ENCODE data around the gene ST7. TPM values are rescaled to one million over a fixed set of nuclear protein-coding genes. Genes with fewer than 3 reads are reported as not detected.

The ST7 gene
- total and polyA plus RNA-seq, 2 donors (not counting 1 experiment from before 2014, with no cell fraction given) = 20.0 to 28.6 TPM

DNA sequence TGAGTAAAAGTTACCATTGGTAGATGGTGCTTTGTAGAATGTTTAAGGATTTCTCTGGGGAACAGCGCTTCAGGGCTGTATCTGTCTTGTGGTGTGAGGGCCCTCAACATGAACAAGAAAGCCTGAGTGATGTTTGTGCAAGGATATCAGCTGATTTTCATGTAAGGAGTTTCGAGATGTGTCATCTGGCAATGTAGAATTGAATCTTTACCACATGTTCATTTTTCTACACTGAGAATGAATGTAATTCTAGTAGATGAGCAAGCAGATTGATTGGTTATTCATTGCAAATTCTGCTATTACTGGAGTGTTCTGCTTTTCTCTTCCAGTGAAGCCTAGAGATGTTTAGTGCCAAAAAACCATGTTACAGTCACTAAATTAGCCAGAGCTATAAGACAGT is 87.7 kb downstream of the ST7 start:
- Histone ChIP-seq H3K27ac (ENCODE audit: insufficient read depth, low read length) (peak overlapping the region; percentile 35), H2AFZ (ENCODE audit: low read length) (no peak overlapping the region)

GRCh38 chr7:117041822-117042221 is 88.5 kb downstream of the ST7 start:
- no peaks in the 10 kb centered on the region for H3K79me2 ChIP-seq (ENCODE audit: control insufficient read depth, insufficient read depth, low read length)
- no peaks in the 10 kb centered on the region for H4K20me1 ChIP-seq (ENCODE audit: control insufficient read depth, extremely low read depth, insufficient read depth, low read length)
- TF ChIP-seq, protein P1, sequence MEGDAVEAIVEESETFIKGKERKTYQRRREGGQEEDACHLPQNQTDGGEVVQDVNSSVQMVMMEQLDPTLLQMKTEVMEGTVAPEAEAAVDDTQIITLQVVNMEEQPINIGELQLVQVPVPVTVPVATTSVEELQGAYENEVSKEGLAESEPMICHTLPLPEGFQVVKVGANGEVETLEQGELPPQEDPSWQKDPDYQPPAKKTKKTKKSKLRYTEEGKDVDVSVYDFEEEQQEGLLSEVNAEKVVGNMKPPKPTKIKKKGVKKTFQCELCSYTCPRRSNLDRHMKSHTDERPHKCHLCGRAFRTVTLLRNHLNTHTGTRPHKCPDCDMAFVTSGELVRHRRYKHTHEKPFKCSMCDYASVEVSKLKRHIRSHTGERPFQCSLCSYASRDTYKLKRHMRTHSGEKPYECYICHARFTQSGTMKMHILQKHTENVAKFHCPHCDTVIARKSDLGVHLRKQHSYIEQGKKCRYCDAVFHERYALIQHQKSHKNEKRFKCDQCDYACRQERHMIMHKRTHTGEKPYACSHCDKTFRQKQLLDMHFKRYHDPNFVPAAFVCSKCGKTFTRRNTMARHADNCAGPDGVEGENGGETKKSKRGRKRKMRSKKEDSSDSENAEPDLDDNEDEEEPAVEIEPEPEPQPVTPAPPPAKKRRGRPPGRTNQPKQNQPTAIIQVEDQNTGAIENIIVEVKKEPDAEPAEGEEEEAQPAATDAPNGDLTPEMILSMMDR (conservative IDR thresholded peaks at IDR 0.05 in 1 of 2, IDR thresholded peaks at IDR 0.05 in 1 of 2; ENCODE audit: low read depth in 1 of 2, low read length in 2 of 2) = no peak
- TF ChIP-seq EZH2 (IDR thresholded peaks at IDR 0.05; ENCODE audit: low read length, missing control alignments) = no peak
- H3K27me3 ChIP-seq (ENCODE audit: control insufficient read depth, insufficient read depth, low read length) = no peaks in the 10 kb centered on the region
- DNase-seq (ENCODE audit: low read depth in 2 of 2) = no peak
- no peaks in the 10 kb centered on the region for H3K9me3 ChIP-seq (ENCODE audit: control insufficient read depth, insufficient read depth, low read depth, low read length)
- no peak overlapping the region for H3K9ac ChIP-seq (ENCODE audit: insufficient read depth, low read length)
- no peaks in the 10 kb centered on the region for H3K4me1 ChIP-seq (ENCODE audit: control insufficient read depth, extremely low read depth, insufficient read depth, low read length)
- no peak overlapping the region for H2AFZ ChIP-seq (ENCODE audit: low read length)
- H3K36me3 ChIP-seq (ENCODE audit: control insufficient read depth, insufficient read depth, low read length) = no peaks in the 10 kb centered on the region
- no peak overlapping the region for H3K4me2 ChIP-seq (ENCODE audit: extremely low read depth, insufficient read depth, low read length)
- peak overlapping the region; percentile 4 for H3K27ac ChIP-seq (ENCODE audit: insufficient read depth, low read length)
- H3K4me3 ChIP-seq (replicated peaks in 1 of 4; ENCODE audit: control extremely low read depth in 1 of 4, insufficient read depth in 1 of 4, low read depth in 3 of 4, low read length in 4 of 4) = no peak overlapping the region

More for the DNA sequence above, 87.7 kb downstream of the ST7 start:
- peak; percentile 69 to 80 for DNase-seq (ENCODE audit: low read depth in 2 of 2)
- H3K36me3 ChIP-seq (ENCODE audit: control insufficient read depth, insufficient read depth, low read length) = no peaks in the 10 kb centered on the region
- TF ChIP-seq, protein P1 (conservative IDR thresholded peaks at IDR 0.05 in 1 of 2, IDR thresholded peaks at IDR 0.05 in 1 of 2; ENCODE audit: low read depth in 1 of 2, low read length in 2 of 2) = no peak
- no peak for TF ChIP-seq EZH2 (IDR thresholded peaks at IDR 0.05; ENCODE audit: low read length, missing control alignments)
- no peak overlapping the region for H3K9ac ChIP-seq (ENCODE audit: insufficient read depth, low read length)
- H3K27me3 ChIP-seq (ENCODE audit: control insufficient read depth, insufficient read depth, low read length) = no peaks in the 10 kb centered on the region
- no peaks in the 10 kb centered on the region for H3K9me3 ChIP-seq (ENCODE audit: control insufficient read depth, insufficient read depth, low read depth, low read length)
- no peaks in the 10 kb centered on the region for H3K79me2 ChIP-seq (ENCODE audit: control insufficient read depth, insufficient read depth, low read length)
- H3K4me1 ChIP-seq (ENCODE audit: control insufficient read depth, extremely low read depth, insufficient read depth, low read length) = no peaks in the 10 kb centered on the region
- peak overlapping the region; percentile 56 for H3K4me2 ChIP-seq (ENCODE audit: extremely low read depth, insufficient read depth, low read length)
- H4K20me1 ChIP-seq (ENCODE audit: control insufficient read depth, extremely low read depth, insufficient read depth, low read length) = no peaks in the 10 kb centered on the region
- H3K4me3 ChIP-seq (replicated peaks in 1 of 4; ENCODE audit: control extremely low read depth in 1 of 4, insufficient read depth in 1 of 4, low read depth in 3 of 4, low read length in 4 of 4) = no peak overlapping the region

GRCh38 chr7:117043108-117043825 is 90.0 kb downstream of the ST7 start:
- H4K20me1 ChIP-seq (ENCODE audit: control insufficient read depth, extremely low read depth, insufficient read depth, low read length) = no peaks in the 10 kb centered on the region
- no peaks in the 10 kb centered on the region for H3K27me3 ChIP-seq (ENCODE audit: control insufficient read depth, insufficient read depth, low read length)
- H3K36me3 ChIP-seq (ENCODE audit: control insufficient read depth, insufficient read depth, low read length) = no peaks in the 10 kb centered on the region
- TF ChIP-seq, protein P1 (conservative IDR thresholded peaks at IDR 0.05 in 1 of 2, IDR thresholded peaks at IDR 0.05 in 1 of 2; ENCODE audit: low read depth in 1 of 2, low read length in 2 of 2) = no peak
- no peak for TF ChIP-seq EZH2 (IDR thresholded peaks at IDR 0.05; ENCODE audit: low read length, missing control alignments)
- peak in 1 of 2 donors; percentile 48 for DNase-seq (ENCODE audit: low read depth in 2 of 2)
- no peaks in the 10 kb centered on the region for H3K4me1 ChIP-seq (ENCODE audit: control insufficient read depth, extremely low read depth, insufficient read depth, low read length)
- no peak overlapping the region for H3K4me2 ChIP-seq (ENCODE audit: extremely low read depth, insufficient read depth, low read length)
- no peak overlapping the region for H3K4me3 ChIP-seq (replicated peaks in 1 of 4; ENCODE audit: control extremely low read depth in 1 of 4, insufficient read depth in 1 of 4, low read depth in 3 of 4, low read length in 4 of 4)
- H3K79me2 ChIP-seq (ENCODE audit: control insufficient read depth, insufficient read depth, low read length) = no peaks in the 10 kb centered on the region
- no peaks in the 10 kb centered on the region for H3K9me3 ChIP-seq (ENCODE audit: control insufficient read depth, insufficient read depth, low read depth, low read length)
- H3K9ac ChIP-seq (ENCODE audit: insufficient read depth, low read length) = no peak overlapping the region
- no peak overlapping the region for H3K27ac ChIP-seq (ENCODE audit: insufficient read depth, low read length)
- no peak overlapping the region for H2AFZ ChIP-seq (ENCODE audit: low read length)

Data from fibroblast of lung (primary cell).